Heart left ventricle (tissue), 16 donors: ENCODE results near the gene HMG20A. TPM values are rescaled to one million over a fixed set of nuclear protein-coding genes. Genes with fewer than 3 reads are reported as not detected.

ENCODE experiments used
- ATAC-seq, 4 donors: fragments of 200-7000 bp; cut with Tn5 transposase; one replicate each; pipeline ENCODE4 v1.9.1; 2020 to 2022; ENCODE audit warnings: moderate library complexity in 4 of 4, mild to moderate bottlenecking in 3 of 4, moderate number of reproducible peaks in 1 of 4
- DNase-seq, 5 donors: peaks; one replicate each; pipeline ENCODE4 v3.0.0-alpha.2; 2020
- H3K27ac ChIP-seq, 12 donors: fragments of 200-600 bp; sonication (generic) in 4 of 12; one replicate each; pipeline versions ENCODE4 v1.5.0 to v1.8.0; 2016 to 2022; ENCODE audit warnings: mild to moderate bottlenecking in 2 of 12
- H3K27me3 ChIP-seq, 9 donors: fragments of 200-600 bp; sonication (generic) in 2 of 9; one replicate each; pipeline versions ENCODE4 v1.5.1 to v1.8.0; 2016 to 2022; ENCODE audit warnings: mild to moderate bottlenecking in 3 of 9
- H3K36me3 ChIP-seq, 9 donors: fragments of 200-600 bp; sonication (generic) in 2 of 9; one replicate each; pipeline versions ENCODE4 v1.5.0 to v1.8.0; 2018 to 2022; ENCODE audit warnings: mild to moderate bottlenecking in 2 of 9
- H3K4me1 ChIP-seq, 12 donors: fragments of 200-600 bp; sonication (generic) in 4 of 12; one replicate each; pipeline versions ENCODE4 v1.5.0 to v1.8.0; 2016 to 2022; ENCODE audit warnings: mild to moderate bottlenecking in 3 of 12
- H3K4me3 ChIP-seq, 12 donors: fragments of 200-600 bp; sonication (generic) in 4 of 12; one replicate each; pipeline versions ENCODE4 v1.5.0 to v1.8.0; 2017 to 2022; ENCODE audit warnings: mild to moderate bottlenecking in 9 of 12, moderate library complexity in 4 of 12
- H3K9me3 ChIP-seq, 12 donors: fragments of 200-600 bp; sonication (generic) in 4 of 12; one replicate each; pipeline versions ENCODE4 v1.5.0 to v1.8.0; 2016 to 2022; ENCODE audit warnings: mild to moderate bottlenecking in 1 of 12
- CTCF ChIP-seq, 12 donors: fragments of 200-600 bp; sonication (generic) in 4 of 12; IDR thresholded peaks; one replicate each; pipeline versions ENCODE4 v1.5.0 to v1.8.0; 2018 to 2022; ENCODE audit warnings: antibody characterized with exemption in 12 of 12, mild to moderate bottlenecking in 5 of 12
- POLR2A ChIP-seq, 2 donors: fragments of 450-650 bp; IDR thresholded peaks; one replicate each; pipeline ENCODE4 v1.6.1; 2017; ENCODE audit warnings: antibody characterized with exemption in 2 of 2, mild to moderate bottlenecking in 2 of 2, moderate library complexity in 2 of 2
- WGBS, 4 donors: extraction: QIAGEN DNeasy Blood & Tissue Kit in 2 of 4; methylation state at CpG; one replicate each; pipeline versions ENCODE4 v1.1.5 to v1.1.7; 2013 to 2018; 5-methylcytosine and 5-hydroxymethylcytosine counted together
- intact Hi-C, 10 donors: fragments of 100-400 bp; cut with DNase I; formaldehyde crosslinking; loops; one replicate each; pipeline versions ENCODE4 v1.11.1 to v1.14.2; 2022
- polyA plus RNA-seq, 2 donors: library from polyadenylated mRNA; stranded (reverse); fragments of 200-250 nt; gene quantifications; one replicate each; pipeline ENCODE4 v1.2.3, GENCODE V29; 2013
- total RNA-seq, 9 donors: library from RNA; depleted of rRNA in 2 of 9; stranded (reverse); fragments of >200 nt in 2 of 9; fragmentation: NEBNext Ultra II Directional in 3 of 9; extraction: Animal tissue kit (Norgen Biotek cat#: 25700) in 3 of 9; gene quantifications; one replicate each; pipeline versions ENCODE4 v1.1.0 to v1.2.4, GENCODE V29; 2016 to 2023
- donor health status: ischemic (EF 13 %, LVEDD 7.1; RV severe dilation, severe dysfunction).
- donor health status: healthy with polysubstance abuse.
- donor health status: DM: no; HTN: yes; CAD: no.
- donor health status: DM: no; HTN: no; CAD: no.
- donor health status: ischemic (EF 25% LVEDD 6.9; RV normal size, moderate dysfunction).
- donor health status: ischemic (EF 25% LVEDD 5.7; RV mildly dilated, moderate dysfunction).
- donor health status: healthy.
- donor health status: DM: yes; HTN: yes; CAD: no.
- donor health status: ischemic (EF 35%, LVEDD 5.7; RV mildly dilated, moderate dysfunction).
- donor health status: nonischemic (EF 11% LVEDD 7.7; RV severe dilation, severe dysfunction).
- donor health status: DM: yes; HTN: yes; CAD: no.
- donor health status: PGD.
- donor health status: ischemic (EF 29% LVEDD 5.4; RV normal size, mild dysfunction).
- donor health status: nonischemic (EF 23%, LVEDD 6.1; RV moderate dilation, normal function).

HMG20A gene
- total and polyA plus RNA-seq, 11 donors, result 14.8 to 54.1 (median 32.0) TPM

- Histone ChIP-seq H3K27me3 (no peaks in the 10 kb centered on the region), H3K27ac (no peak overlapping the region), H3K4me1 (peaks cover 0 to 31% (median 4%) of the 10 kb centered on the region in 12 donors), H3K36me3 (no peaks in the 10 kb centered on the region), H3K9me3 (peaks cover 0 to 5% (median 0%) of the 10 kb centered on the region in 12 donors), H3K4me3 (no peak overlapping the region)
- TF ChIP-seq CTCF (IDR thresholded peaks at IDR 0.05) (no peak), POLR2A (IDR thresholded peaks at IDR 0.05) (no peak)
- DNase-seq (no peak), ATAC-seq (no peak)
- intact Hi-C loops, result no loop called here
- WGBS, 4 donors, result 90 to 94% (median 91%) methylated on average over 1 of the region's 1 CpG
Observed at GRCh38 chr15:77375133-77375532, 45.6 kb upstream of the HMG20A start.

GRCh38 chr15:77376770-77377169, 43.9 kb upstream of the HMG20A start:
- Histone ChIP-seq H3K4me1 (peaks cover 0 to 32% (median 6%) of the 10 kb centered on the region in 12 donors), H3K27me3 (no peaks in the 10 kb centered on the region), H3K9me3 (peaks cover 0 to 5% (median 0%) of the 10 kb centered on the region in 12 donors), H3K4me3 (no peak overlapping the region), H3K27ac (no peak overlapping the region), H3K36me3 (no peaks in the 10 kb centered on the region)
- WGBS, 4 donors, result 93 to 97% (median 95%) methylated on average over 1 of the region's 1 CpG
- ATAC-seq (no peak), DNase-seq (no peak)
- TF ChIP-seq CTCF (IDR thresholded peaks at IDR 0.05), result no peak
- TF ChIP-seq POLR2A (IDR thresholded peaks at IDR 0.05), result no peak
- intact Hi-C loops, result no loop called here

GRCh38 chr15:77380033-77380432, 40.7 kb upstream of the HMG20A start:
- no peak for ATAC-seq
- no peak for TF ChIP-seq POLR2A (IDR thresholded peaks at IDR 0.05)
- TF ChIP-seq CTCF (IDR thresholded peaks at IDR 0.05), result no peak
- no peak overlapping the region for H3K4me3 ChIP-seq
- H3K27ac ChIP-seq, result no peak overlapping the region
- H3K36me3 ChIP-seq, result no peaks in the 10 kb centered on the region
- H3K4me1 ChIP-seq, result peaks cover 0 to 38% (median 20%) of the 10 kb centered on the region in 12 donors
- H3K27me3 ChIP-seq, result no peaks in the 10 kb centered on the region
- no peak for DNase-seq
- no peaks in the 10 kb centered on the region for H3K9me3 ChIP-seq
- intact Hi-C loops, result no loop called here
- WGBS, 4 donors, result 97 to 98% (median 98%) methylated on average over 4 of the region's 4 CpGs

GRCh38 chr15:77384086-77384485, 36.6 kb upstream of the HMG20A start:
- no peak for ATAC-seq
- intact Hi-C loops, result no loop called here
- H3K4me1 ChIP-seq, result peaks cover 0 to 73% (median 45%) of the 10 kb centered on the region in 12 donors
- DNase-seq, result no peak
- no peaks in the 10 kb centered on the region for H3K9me3 ChIP-seq
- TF ChIP-seq CTCF (IDR thresholded peaks at IDR 0.05) (no peak), POLR2A (IDR thresholded peaks at IDR 0.05) (no peak)
- H3K27me3 ChIP-seq, result no peaks in the 10 kb centered on the region
- H3K4me3 ChIP-seq, result no peak overlapping the region
- H3K27ac ChIP-seq, result no peak overlapping the region
- no peaks in the 10 kb centered on the region for H3K36me3 ChIP-seq
